H1 (cell line): ENCODE results near the gene NCF4. TPM values are rescaled to one million over a fixed set of nuclear protein-coding genes. Genes with fewer than 3 reads are reported as not detected.
A peak's percentile ranks its signal among the peaks of the same experiment; 100 is the strongest.

Experiments used
- CTCF ChIA-PET: fragments of 300-600 bp; sonication (Branson Sonifier 250); formaldehyde crosslinking; loops from one replicate; lab custom pipeline; 2021; ENCODE audit not compliant: partially characterized antibody; lab: Charles Lee
- POLR2A ChIA-PET: fragments of 300-600 bp; sonication (Branson Sonifier 250); formaldehyde crosslinking; loops from one replicate; lab custom pipeline; 2021; ENCODE audit warnings: inconsistent platforms; ENCODE audit not compliant: partially characterized antibody; lab: Charles Lee
- DNase-seq, 2 experiments: peaks; one replicate each; pipeline versions ENCODE4 v3.0.0 to v3.0.0-alpha.2; 2010 to 2022; ENCODE audit warnings: low spot score in 2 of 2, low read depth in 1 of 2, mixed read lengths in 1 of 2
- FAIRE-seq: peaks from 2 replicates; lab custom pipeline; 2011; peaks lifted over from hg19 to GRCh38; lab: Jason Lieb, UNC
- H2AFZ ChIP-seq: 2 replicates; pipeline ENCODE4 v1.8.1; 2012; ENCODE audit warnings: low read length, inconsistent platforms
- H2AK5ac ChIP-seq: 2 replicates; pipeline ENCODE4 v1.6.1; 2013; ENCODE audit warnings: low read depth, low read length
- H2BK120ac ChIP-seq: replicated peaks from 2 replicates; pipeline ENCODE3; 2013; ENCODE audit warnings: low read depth, low read length, inconsistent platforms
- H2BK12ac ChIP-seq: 2 replicates; pipeline ENCODE4 v1.6.1; 2013; ENCODE audit warnings: low read depth, low read length
- H2BK15ac ChIP-seq: 2 replicates; pipeline ENCODE4 v1.6.1; 2013; ENCODE audit warnings: low read length
- H2BK20ac ChIP-seq: 2 replicates; pipeline ENCODE4 v1.6.1; 2013; ENCODE audit warnings: low read length
- H2BK5ac ChIP-seq: 2 replicates; pipeline ENCODE4 v1.6.1; 2013; ENCODE audit warnings: low read depth, low read length
- H3K14ac ChIP-seq: 2 replicates; pipeline ENCODE4 v1.6.1; 2013; ENCODE audit warnings: inconsistent platforms; ENCODE audit not compliant: insufficient read length
- H3K18ac ChIP-seq: 2 replicates; pipeline ENCODE4 v1.6.1; 2013; ENCODE audit warnings: low read length; ENCODE audit errors: extremely low read depth
- H3K23ac ChIP-seq: 2 replicates; pipeline ENCODE4 v1.6.1; 2013; ENCODE audit warnings: inconsistent platforms; ENCODE audit not compliant: insufficient read length
- H3K23me2 ChIP-seq: 2 replicates; pipeline ENCODE4 v1.6.1; 2013; ENCODE audit warnings: low read depth, low read length
- H3K27ac ChIP-seq: 2 replicates; pipeline ENCODE4 v1.6.1; 2011; ENCODE audit warnings: low read depth, low read length, inconsistent platforms
- H3K27me3 ChIP-seq, 4 experiments: replicated peaks in 1 of 4; 1 replicate in 1 of 4; 2 replicates in 3 of 4; pipeline versions ENCODE4 v1.6.1 to v1.8.1; 2011 to 2013; ENCODE audit warnings: low read length in 3 of 4, mild to moderate bottlenecking in 3 of 4, inconsistent platforms in 2 of 4, mixed read lengths in 2 of 4, moderate library complexity in 1 of 4; ENCODE audit not compliant: control insufficient read depth in 3 of 4, insufficient read depth in 3 of 4; ENCODE audit errors: extremely low read depth in 1 of 4
- H3K36me3 ChIP-seq, 4 experiments: 2 replicates each; pipeline versions ENCODE4 v1.6.1 to v1.8.1; 2011 to 2013; ENCODE audit warnings: mild to moderate bottlenecking in 4 of 4, low read length in 3 of 4, moderate library complexity in 2 of 4, control low read depth in 1 of 4, inconsistent platforms in 1 of 4; ENCODE audit not compliant: insufficient read depth in 4 of 4, control insufficient read depth in 2 of 4
- H3K4ac ChIP-seq: replicated peaks from 2 replicates; pipeline ENCODE3; 2013; ENCODE audit warnings: low read length, low read depth, mixed read lengths, inconsistent platforms; ENCODE audit not compliant: insufficient read length
- H3K4me1 ChIP-seq, 4 experiments: replicated peaks in 1 of 4; 1 replicate in 1 of 4; 2 replicates in 3 of 4; pipeline versions ENCODE4 v1.6.1 to v1.8.1; 2011 to 2013; ENCODE audit warnings: low read length in 3 of 4, inconsistent platforms in 2 of 4, mixed read lengths in 1 of 4; ENCODE audit not compliant: insufficient read depth in 4 of 4, control insufficient read depth in 3 of 4
- H3K4me2 ChIP-seq, 2 experiments: 2 replicates each; pipeline versions ENCODE4 v1.6.1 to v1.8.1; 2011 to 2013; ENCODE audit warnings: low read depth in 2 of 2, low read length in 2 of 2, control low read depth in 1 of 2, inconsistent platforms in 1 of 2, mild to moderate bottlenecking in 1 of 2; ENCODE audit not compliant: insufficient read depth in 1 of 2
- H3K4me3 ChIP-seq, 4 experiments: fragments of 200-600, 300-600 bp in 1 of 4; sonication (generic), shearing (Covaris generic), sonication (Bioruptor Twin) in 1 of 4; 2 replicates each; pipeline versions ENCODE4 v1.5.1 to v1.8.1; 2011 to 2016; ENCODE audit warnings: low read length in 4 of 4, low read depth in 3 of 4, control low read depth in 2 of 4, inconsistent platforms in 2 of 4, mild to moderate bottlenecking in 2 of 4, mixed read lengths in 1 of 4, moderate library complexity in 1 of 4; ENCODE audit not compliant: insufficient read depth in 2 of 4; ENCODE audit errors: extremely low read depth in 1 of 4
- H3K56ac ChIP-seq: replicated peaks from 2 replicates; pipeline ENCODE3; 2013; ENCODE audit warnings: low read depth, mild to moderate bottlenecking, mixed read lengths, low read length, inconsistent platforms; ENCODE audit not compliant: insufficient read length
- H3K79me1 ChIP-seq: 2 replicates; pipeline ENCODE4 v1.6.1; 2013; ENCODE audit warnings: low read depth, low read length, control low read depth
- H3K79me2 ChIP-seq, 2 experiments: 2 replicates each; pipeline versions ENCODE4 v1.6.1 to v1.8.1; 2012 to 2013; ENCODE audit warnings: low read length in 2 of 2, mild to moderate bottlenecking in 2 of 2, inconsistent platforms in 1 of 2; ENCODE audit not compliant: insufficient read depth in 2 of 2, control insufficient read depth in 1 of 2
- H3K9ac ChIP-seq, 4 experiments: replicated peaks in 1 of 4; 1 replicate in 1 of 4; 2 replicates in 3 of 4; pipeline versions ENCODE4 v1.6.1 to v1.8.1; 2011 to 2013; ENCODE audit warnings: low read depth in 3 of 4, low read length in 3 of 4, control low read depth in 2 of 4, mild to moderate bottlenecking in 2 of 4, moderate library complexity in 2 of 4, inconsistent platforms in 1 of 4; ENCODE audit errors: extremely low read depth in 1 of 4
- H3K9me3 ChIP-seq, 2 experiments: 2 replicates each; pipeline versions ENCODE4 v1.6.1 to v1.8.1; 2012 to 2013; ENCODE audit warnings: mild to moderate bottlenecking in 2 of 2, moderate library complexity in 2 of 2, control low read depth in 1 of 2, inconsistent platforms in 1 of 2, low read depth in 1 of 2, low read length in 1 of 2, mixed read lengths in 1 of 2; ENCODE audit not compliant: insufficient read depth in 2 of 2
- H4K20me1 ChIP-seq, 2 experiments: replicated peaks in 1 of 2; 2 replicates each; pipeline versions ENCODE3 to v1.8.1; 2011 to 2013; ENCODE audit warnings: inconsistent platforms in 2 of 2, low read length in 2 of 2, mild to moderate bottlenecking in 1 of 2; ENCODE audit not compliant: insufficient read depth in 2 of 2, control insufficient read depth in 1 of 2
- H4K5ac ChIP-seq: 2 replicates; pipeline ENCODE4 v1.6.1; 2013; ENCODE audit warnings: low read length, low read depth, mixed read lengths, inconsistent platforms; ENCODE audit not compliant: insufficient read length
- H4K8ac ChIP-seq: 2 replicates; pipeline ENCODE4 v1.8.0; 2013; ENCODE audit warnings: mild to moderate bottlenecking, moderate library complexity, low read length, inconsistent platforms; ENCODE audit not compliant: insufficient read depth; ENCODE audit errors: extremely low read depth
- H4K91ac ChIP-seq: replicated peaks from 2 replicates; pipeline ENCODE3; 2013; ENCODE audit warnings: low read length, mixed read lengths, inconsistent platforms; ENCODE audit not compliant: insufficient read length
- ASH2L ChIP-seq: fragments of 200-600, 300-600 bp; sonication (generic); IDR thresholded peaks from one replicate; pipeline ENCODE4 v1.7.1; 2017; ENCODE audit warnings: low read length
- BACH1 ChIP-seq: IDR thresholded peaks from 2 replicates; pipeline ENCODE4 v1.6.1; 2012; ENCODE audit warnings: low read length, improper control_type of control experiment
- CHD1 ChIP-seq: IDR thresholded peaks from 2 replicates; pipeline ENCODE4 v1.6.1; 2012; ENCODE audit warnings: low read depth, low read length, improper control_type of control experiment
- E2F6 ChIP-seq: IDR thresholded peaks from 2 replicates; pipeline ENCODE4 v1.6.1; 2012; ENCODE audit warnings: inconsistent platforms
- HDAC6 ChIP-seq: IDR thresholded peaks from one replicate; pipeline ENCODE4 v1.7.1; 2012; ENCODE audit warnings: low read depth, mild to moderate bottlenecking, inconsistent platforms, low read length, moderate library complexity
- POLR2A ChIP-seq, 2 experiments: IDR thresholded peaks; 1 replicate in 1 of 2; 2 replicates in 1 of 2; pipeline ENCODE4 v1.6.1; 2011; ENCODE audit warnings: low read depth in 2 of 2, low read length in 2 of 2, mild to moderate bottlenecking in 2 of 2; ENCODE audit errors: control extremely low read depth in 1 of 2
- SIX5 ChIP-seq: IDR thresholded peaks from 2 replicates; pipeline ENCODE4 v1.6.1; 2011; ENCODE audit warnings: mild to moderate bottlenecking, low read depth, low read length
- SP2 ChIP-seq: IDR thresholded peaks from 2 replicates; pipeline ENCODE4 v1.6.1; 2012; ENCODE audit warnings: mild to moderate bottlenecking, low read length, inconsistent platforms
- USF2 ChIP-seq: IDR thresholded peaks from 2 replicates; pipeline ENCODE4 v1.6.1; 2011; ENCODE audit warnings: low read length, improper control_type of control experiment
- WGBS, 2 experiments: shearing (Covaris generic) in 1 of 2; methylation state at CpG; one replicate each; pipeline versions ENCODE4 v1.1.6 to v1.1.7; 2013 to 2015; ENCODE audit warnings: low lambda C conversion rate in 2 of 2, mixed read lengths in 2 of 2, inconsistent platforms in 1 of 2, low coverage in 1 of 2, missing lambda C conversion rate in 1 of 2; ENCODE audit not compliant: insufficient replicate concordance in 2 of 2, insufficient coverage in 1 of 2, insufficient read length in 1 of 2; ENCODE audit errors: extremely low coverage in 1 of 2, missing lambda C conversion rate in 1 of 2; 5-methylcytosine and 5-hydroxymethylcytosine counted together
- polyA plus RNA-seq, 7 experiments: library from polyadenylated mRNA; depleted of rRNA in 3 of 7; stranded (reverse) in 5 of 7; unstranded in 2 of 7; fragments of >200 nt in 5 of 7; fragments of 200-250 nt in 2 of 7; gene quantifications; 1 replicate in 5 of 7; 2 replicates in 1 of 7; 4 replicates in 1 of 7; pipeline versions ENCODE4 v1.2.1 to v1.2.3, GENCODE V29; 2011 to 2013; ENCODE audit warnings: missing spikeins in 2 of 7, mixed read lengths in 2 of 7
- total RNA-seq: library from RNA; stranded (reverse); fragmentation: NEBNext Ultra II Directional; extraction: Animal tissue kit (Norgen Biotek cat#: 25700); gene quantifications from 2 replicates; pipeline ENCODE4 v1.2.1, GENCODE V29; 2021
- TF ChIP-seq, protein P1 (sequence below): IDR thresholded peaks from 2 replicates; pipeline ENCODE4 v1.6.1; 2012; ENCODE audit warnings: inconsistent platforms

Gene NCF4
- total and polyA plus RNA-seq, 2 of the 8 experiments (the other 6 are each of a cell fraction or from before 2014, with no cell fraction given) = 0.20 TPM; not detected in 1

- no peak overlapping the region for H2AFZ ChIP-seq
- H2BK12ac ChIP-seq = no peak overlapping the region
- no peak overlapping the region for H3K9ac ChIP-seq
- H4K8ac ChIP-seq = no peak overlapping the region
- H3K23me2 ChIP-seq = peaks cover 11% of the 10 kb centered on the region
- H2BK20ac ChIP-seq = peak overlapping the region; percentile 28; the same call in 1 of the 2 replicates
- H3K23ac ChIP-seq = no peak overlapping the region
- no peak overlapping the region for H3K56ac ChIP-seq
- peak overlapping the region; percentile 74 for H3K4ac ChIP-seq
- H4K91ac ChIP-seq = no peak overlapping the region
- no peaks in the 10 kb centered on the region for H4K20me1 ChIP-seq
- TF ChIP-seq E2F6 = no peak
- TF ChIP-seq SP2 = no peak
- TF ChIP-seq POLR2A (IDR thresholded peaks at IDR 0.05; ENCODE audit: control extremely low read depth in 1 of 2, low read depth in 2 of 2, low read length in 2 of 2) = no peak
- no peak for TF ChIP-seq CHD1
- TF ChIP-seq, protein P1, sequence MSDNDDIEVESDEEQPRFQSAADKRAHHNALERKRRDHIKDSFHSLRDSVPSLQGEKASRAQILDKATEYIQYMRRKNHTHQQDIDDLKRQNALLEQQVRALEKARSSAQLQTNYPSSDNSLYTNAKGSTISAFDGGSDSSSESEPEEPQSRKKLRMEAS = no peak
- no peak for TF ChIP-seq ASH2L
- no peak for TF ChIP-seq USF2
- no peak for TF ChIP-seq BACH1
- TF ChIP-seq SIX5 = no peak
- TF ChIP-seq HDAC6 = no peak
- peak overlapping the region; percentile 77; the same call in 1 of the 2 replicates for H2AK5ac ChIP-seq
- peaks cover 0 to 14% (median 9%) of the 10 kb centered on the region in 4 experiments; a peak in 6 of 7 replicates for H3K4me1 ChIP-seq
- no peak overlapping the region for H4K5ac ChIP-seq
- H2BK5ac ChIP-seq = no peak overlapping the region
- no peaks in the 10 kb centered on the region for H3K79me2 ChIP-seq
- H3K27ac ChIP-seq = no peak overlapping the region
- H3K4me2 ChIP-seq = peak overlapping the region; percentile 70 to 89
- H3K14ac ChIP-seq = no peak overlapping the region
- peaks cover 21 to 53% (median 41%) of the 10 kb centered on the region in 4 experiments for H3K27me3 ChIP-seq
- FAIRE-seq = no peak
- no peak overlapping the region for H2BK15ac ChIP-seq
- ChIA-PET CTCF (interaction anchor here (0.6 to 1.2 kb wide), 5 partner anchors 10 to 65 kb away, joined by 3 to 4 read pairs (median 3); no protein-coding TSS in a partner anchor), POLR2A (no interaction called here)
- H3K9me3 ChIP-seq = no peaks in the 10 kb centered on the region
- H3K18ac ChIP-seq = no peak overlapping the region
- peak overlapping the region; percentile 39 to 69 (median 59); a peak in 7 of 8 replicates for H3K4me3 ChIP-seq
- WGBS, 2 experiments = 48% methylated on average over 8 of the region's 8 CpGs; no CpG with 5 or more reads in 1 of the 2 experiments
- no peak overlapping the region for H2BK120ac ChIP-seq
- no peak for DNase-seq
- H3K79me1 ChIP-seq = no peaks in the 10 kb centered on the region
- H3K36me3 ChIP-seq = no peaks in the 10 kb centered on the region
Measured at GRCh38 chr22:36815558-36816338, 45.1 kb upstream of the NCF4 start.
